Activated T-cell treated with anti-CD3 and anti-CD28 coated beads for 1 hour (primary cell): Measurements from ENCODE around the gene LCN10.

Experiments
- DNase-seq: peaks from one replicate; pipeline ENCODE4 v3.0.0-alpha.2; 2020; ENCODE audit warnings: low read depth

The LCN10 gene

GRCh38 chr9:136738960-136739359 is 3.8 kb downstream of the LCN10 start:
- no peak for DNase-seq

DNA sequence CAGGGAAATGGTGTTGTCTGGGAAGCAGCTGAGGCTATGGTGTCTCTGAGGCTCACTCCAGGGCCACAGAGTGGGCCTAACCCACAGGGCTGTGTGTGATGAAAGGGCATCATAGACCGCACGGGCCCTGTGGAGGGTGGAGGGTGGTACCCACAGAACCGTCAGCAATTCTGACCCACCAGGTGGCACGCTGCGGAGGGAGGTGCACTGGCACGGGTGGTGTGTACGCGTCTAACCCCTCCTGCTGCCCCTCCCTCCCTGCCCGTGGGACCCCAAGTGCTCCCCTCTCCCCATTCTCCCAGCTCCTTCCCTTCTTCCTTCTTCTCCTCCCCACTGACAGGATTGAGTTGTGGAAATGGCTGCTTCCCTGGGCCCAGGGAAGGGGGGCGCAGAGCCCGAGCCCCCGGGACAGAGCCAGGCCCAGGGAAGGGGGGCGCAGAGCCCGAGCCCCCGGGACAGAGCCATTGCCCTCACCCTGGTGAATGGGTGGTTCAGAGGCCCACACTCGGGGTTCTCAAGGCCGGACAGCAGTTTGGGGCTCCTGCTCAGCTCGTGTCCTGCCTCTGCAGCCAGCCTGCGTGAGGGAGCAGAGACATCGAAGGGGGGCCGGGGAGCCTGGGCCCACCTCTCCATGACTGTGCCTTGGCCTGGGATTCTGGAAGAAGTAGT is 6.8 kb downstream of the LCN10 start:
- DNase-seq = no peak

GRCh38 chr9:136734837-136735496 is 7.8 kb downstream of the LCN10 start:
- DNase-seq = no peak

DNA sequence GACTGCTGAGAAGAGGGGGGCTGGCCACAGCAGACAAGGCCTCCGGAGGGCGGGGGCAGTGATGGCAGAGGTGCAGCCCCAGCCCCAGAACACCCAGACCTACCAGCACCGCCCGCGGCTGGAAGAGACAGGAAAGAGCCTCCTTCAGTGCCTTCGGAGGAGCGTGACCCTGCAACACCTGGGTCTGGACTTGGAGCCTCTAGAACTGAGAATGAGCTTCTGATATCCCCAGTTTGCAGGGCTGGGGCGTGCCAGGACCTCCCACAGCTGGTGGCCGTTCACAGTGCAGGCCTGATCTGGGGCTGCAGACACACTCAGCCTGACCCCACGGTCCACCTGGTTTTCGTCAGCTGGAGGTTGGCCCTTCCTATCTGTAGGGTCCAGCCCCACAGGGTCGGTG is 9.1 kb downstream of the LCN10 start:
- no peak for DNase-seq

DNA sequence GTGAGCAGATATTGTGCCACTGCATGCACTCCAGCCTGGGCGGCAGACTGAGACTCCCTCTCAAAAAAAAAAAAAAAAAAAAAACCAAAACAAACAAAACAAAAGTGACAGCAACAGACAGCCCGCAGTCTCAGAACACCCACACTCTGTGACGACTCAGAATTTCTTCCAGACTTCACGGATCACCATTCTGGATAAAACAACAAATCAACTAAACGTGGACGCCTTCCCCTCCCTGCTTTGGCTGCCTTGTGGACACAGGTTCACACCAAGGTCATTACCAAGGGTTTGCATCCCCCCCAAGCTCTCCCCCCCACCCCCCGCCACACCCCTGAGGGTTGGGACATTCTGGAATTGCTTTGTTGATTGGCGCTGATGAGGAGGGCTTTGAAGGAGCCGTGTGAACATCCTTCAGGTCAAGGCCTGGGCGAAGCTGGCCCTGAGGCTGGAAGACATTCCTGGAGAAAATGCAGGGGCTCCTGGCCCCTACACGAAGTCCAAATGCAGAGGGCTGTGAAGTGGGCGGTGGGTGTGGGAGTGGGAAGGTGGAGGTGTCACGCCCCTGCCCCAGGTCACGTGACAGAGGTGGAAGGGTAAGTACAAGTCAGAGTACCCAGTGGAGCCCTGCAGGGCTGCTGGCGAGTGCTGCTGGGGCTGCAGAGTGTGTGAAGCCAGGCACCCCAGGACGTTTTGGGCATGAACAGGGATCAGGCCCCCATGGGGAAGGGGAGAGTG is 10.1 kb downstream of the LCN10 start:
- DNase-seq = no peak

DNA sequence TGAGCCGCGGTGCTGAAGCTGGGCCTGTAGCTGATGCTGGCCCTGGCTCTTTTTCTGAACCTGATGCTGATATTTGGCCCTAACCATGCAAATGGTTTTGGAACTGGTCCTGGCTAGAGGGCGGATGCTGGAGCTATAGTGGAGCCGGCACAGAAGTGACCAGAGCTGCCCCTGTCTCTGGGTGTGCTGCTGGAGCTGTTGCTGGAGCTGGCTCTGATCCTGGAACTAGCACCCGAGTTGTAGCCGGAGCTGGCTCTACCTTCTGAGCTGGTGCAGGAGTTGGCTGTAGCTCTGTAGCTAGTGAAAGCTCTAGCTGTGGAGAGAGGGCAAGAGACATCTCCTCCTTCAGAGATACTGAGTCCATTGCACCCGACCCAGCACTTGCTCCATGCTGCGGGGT is 12.8 kb downstream of the LCN10 start:
- DNase-seq = no peak

DNA sequence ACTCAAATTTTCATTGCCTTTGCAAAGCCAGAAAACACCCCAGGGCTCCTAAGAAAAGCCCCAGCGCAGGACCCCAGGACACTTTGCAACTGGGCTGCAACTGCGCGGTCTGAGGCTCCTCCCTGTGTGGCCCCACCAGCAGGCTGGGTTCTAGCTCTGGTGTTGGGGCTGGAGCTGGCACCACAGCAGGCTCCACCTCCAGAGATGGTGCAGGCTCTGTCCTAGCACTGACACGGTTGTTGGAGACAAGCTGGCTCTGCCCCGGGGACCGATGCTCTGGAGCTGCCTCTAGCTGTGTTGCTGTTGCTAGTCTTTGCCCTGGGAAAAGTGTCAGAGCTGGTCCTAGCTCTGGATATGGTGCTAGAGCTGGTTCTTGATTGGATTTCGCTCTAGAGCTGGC is 13.6 kb downstream of the LCN10 start:
- no peak for DNase-seq

DNA sequence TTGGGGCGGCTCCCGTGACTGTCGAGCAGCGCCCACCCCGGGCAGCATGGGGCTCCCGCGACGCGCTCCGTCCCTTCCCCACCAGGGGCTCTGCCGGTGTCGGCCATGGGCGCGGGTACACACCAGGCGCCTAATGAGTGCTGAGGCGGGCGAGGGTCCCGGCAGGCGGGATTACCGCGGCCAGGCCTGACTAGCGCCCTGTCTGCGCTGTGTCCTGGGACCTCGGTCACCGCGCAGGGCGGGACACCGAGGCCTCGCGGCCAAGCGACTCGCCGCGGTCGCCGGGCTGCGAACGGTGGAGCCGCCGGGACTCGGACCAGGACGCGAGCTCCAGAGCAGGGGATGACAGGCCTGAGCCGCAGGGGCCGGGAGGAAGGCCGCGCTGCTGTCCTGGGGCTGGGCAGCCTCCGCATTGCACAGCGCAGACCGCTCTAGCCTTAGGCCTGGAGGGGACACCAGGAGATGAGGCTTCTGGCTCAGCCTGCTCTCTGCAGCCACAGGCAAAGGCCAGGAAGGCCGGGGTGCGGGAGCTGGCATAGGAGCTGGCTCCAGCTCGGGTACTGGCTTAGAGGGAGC is 14.1 kb downstream of the LCN10 start:
- DNase-seq = no peak

- peak; percentile 93 for DNase-seq
Observed at GRCh38 chr9:136728080-136728547, 14.6 kb downstream of the LCN10 start.

DNA sequence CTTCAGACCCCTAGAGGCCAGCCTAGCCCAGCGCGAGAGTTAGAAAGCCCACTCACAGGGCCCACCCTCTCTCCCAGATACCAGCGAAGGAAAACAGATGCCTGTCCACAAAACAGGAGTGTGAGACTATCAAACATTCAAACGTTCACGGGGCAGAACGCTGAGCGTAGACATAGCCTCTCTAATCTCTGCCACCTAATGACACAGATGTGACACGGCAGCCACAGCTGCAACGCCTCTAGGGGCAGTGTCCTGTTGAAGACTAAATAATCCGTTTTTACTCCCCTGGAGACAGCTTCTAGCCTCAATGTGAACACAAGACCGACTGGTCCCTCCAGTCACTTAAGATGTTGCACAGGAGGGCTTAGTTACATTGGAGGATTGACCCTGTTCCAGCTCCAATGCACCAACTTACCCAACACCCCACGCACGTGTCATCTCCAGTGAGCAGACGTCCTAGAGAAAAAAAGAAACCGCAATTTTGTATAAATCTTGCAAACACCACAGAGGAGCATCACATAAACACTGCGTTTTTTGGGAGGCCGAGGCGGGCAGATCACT is 16.0 kb downstream of the LCN10 start:
- DNase-seq = no peak

- DNase-seq = no peak
Observed at GRCh38 chr9:136726118-136726517, 16.6 kb downstream of the LCN10 start.

GRCh38 chr9:136725612-136726011 is 17.1 kb downstream of the LCN10 start:
- no peak for DNase-seq

DNA sequence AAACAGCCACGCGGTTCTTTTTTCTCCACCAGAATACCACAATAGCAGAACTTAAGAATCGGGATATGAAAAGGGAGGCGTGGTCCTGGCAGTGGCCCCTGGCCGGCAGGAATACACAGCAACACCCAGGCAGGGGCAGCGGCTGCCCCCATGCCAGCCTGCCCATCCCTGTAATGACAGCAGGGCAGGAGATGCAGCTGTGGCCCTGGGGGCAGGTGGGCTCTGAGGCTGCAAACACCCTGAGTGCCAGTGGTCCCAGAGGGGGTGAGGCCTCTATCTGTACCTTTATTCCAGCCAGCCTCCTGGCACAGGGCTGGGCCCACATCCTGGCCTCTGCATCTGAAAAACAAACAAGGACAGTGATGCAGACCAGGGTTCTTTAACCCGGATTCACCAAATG is 18.0 kb downstream of the LCN10 start:
- DNase-seq = no peak

GRCh38 chr9:136723989-136724388 is 18.8 kb downstream of the LCN10 start:
- DNase-seq = no peak

- no peak for DNase-seq
Observed at GRCh38 chr9:136723362-136723976, 19.3 kb downstream of the LCN10 start.

- DNase-seq = no peak
Observed at GRCh38 chr9:136722969-136723356, 19.8 kb downstream of the LCN10 start.

DNA sequence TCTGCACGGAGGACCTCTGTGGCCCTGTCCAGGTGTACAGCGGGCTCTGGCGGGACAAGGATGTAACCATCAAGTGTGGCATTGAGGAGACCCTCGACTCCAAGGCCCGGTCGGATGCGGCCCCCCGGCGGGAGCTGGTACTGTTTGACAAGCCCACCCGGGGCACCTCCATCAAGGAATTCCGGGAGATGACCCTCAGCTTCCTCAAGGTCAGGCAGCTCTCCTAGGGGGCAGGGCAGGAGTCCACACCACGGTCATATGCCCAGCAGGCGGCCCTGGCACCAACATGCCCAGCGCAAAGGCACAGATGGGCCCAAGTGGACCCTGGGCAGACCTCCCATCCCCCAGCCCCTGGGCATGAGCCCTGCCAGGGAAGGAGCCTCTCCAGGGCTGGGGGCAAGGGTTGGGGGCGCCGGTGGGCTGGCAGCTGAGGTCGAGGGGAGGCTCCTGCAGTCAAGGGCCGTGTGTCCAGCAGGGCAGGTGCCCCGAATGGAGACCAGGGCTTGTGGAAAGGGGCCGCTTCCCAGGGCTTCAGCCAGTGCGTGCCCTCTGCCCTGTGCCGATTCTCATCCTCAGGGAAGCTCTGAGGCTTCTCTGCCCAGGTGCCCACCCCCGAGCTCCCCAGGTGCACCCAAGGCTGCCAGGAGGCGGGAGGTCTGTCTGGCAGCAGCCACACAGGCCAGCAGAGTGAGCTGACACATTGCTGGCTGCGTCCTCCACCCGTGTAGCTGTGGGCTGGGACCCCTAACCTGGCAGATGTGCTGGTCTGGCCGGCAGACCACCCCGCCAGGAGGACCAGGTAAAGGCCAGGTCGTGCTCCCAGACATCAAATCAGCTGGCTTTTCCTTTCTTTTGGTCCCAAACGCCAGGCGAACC is 20.4 kb downstream of the LCN10 start:
- DNase-seq = no peak

DNA sequence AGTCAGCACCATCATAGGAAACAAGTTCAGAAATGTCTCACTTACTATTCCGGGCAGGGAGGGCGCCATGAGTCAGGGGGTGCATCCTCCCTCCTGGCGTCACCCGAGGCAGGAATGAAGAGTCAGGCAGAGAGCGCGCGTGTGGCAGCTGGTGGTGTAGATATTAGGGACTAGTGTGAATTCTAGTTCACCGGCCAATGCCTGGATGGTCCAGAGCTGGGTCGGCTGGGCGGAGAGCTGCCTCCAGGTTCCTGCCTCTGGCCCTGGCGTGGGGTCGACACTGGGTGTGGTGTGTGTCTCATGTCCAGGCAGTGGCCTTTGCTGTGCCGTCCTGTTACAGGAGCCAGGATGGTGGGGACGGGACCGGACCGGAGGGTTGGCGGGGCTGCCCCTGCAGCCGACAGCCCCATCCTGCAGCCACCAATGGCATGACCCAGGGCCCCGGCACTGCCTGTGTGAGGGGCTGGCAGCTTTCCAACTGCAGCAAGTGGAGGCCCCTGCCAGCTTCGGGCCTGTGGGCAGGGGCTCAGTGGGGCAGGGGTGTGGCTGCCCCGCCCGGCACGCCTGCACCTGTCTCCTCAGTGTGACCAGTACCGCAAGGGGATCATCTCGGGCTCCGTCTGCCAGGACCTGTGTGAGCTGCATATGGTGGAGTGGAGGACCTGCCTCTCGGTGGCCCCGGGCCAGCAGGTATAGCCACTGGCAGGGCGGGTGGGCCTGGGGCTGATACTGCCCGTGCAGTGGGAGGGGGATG is 21.2 kb downstream of the LCN10 start:
- no peak for DNase-seq

- DNase-seq = no peak
Observed at GRCh38 chr9:136720898-136721338, 21.8 kb downstream of the LCN10 start.

DNA sequence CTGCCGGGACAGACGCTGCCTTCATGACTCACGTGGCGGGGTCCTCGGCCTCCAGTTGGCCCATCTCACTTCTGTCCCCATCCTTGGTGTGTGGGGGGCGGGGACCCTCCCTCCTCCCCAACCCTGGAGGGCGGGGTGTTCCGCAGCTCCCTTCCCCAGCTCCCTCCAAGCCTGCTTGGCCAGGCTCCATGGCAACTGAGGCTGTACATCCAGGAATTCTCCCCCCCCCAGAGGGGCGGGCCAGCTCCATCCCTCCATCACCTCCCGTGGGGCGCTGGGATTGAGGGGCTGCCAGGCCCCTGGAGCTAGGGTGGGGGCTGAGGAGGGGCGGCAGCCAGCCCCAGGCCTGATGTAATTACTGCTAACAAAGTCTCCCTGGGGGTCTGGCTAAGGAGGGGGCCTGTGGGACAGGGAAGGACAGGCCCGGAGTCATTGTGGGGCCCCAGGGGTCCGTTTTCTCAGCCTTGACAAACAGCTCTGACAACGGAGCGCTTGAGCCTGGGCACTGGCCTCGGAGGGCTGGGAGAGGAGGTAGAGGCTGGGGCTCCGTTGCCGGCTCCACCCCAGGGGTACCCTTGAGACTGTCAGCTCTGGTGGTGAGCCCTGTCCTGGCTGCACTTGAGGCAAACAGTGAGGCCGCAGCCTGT is 22.4 kb downstream of the LCN10 start:
- DNase-seq = no peak
